Osteoblast (primary cell): ENCODE measurements around the gene TSACC. TPM values are rescaled to one million over a fixed set of nuclear protein-coding genes. Genes with fewer than 3 reads are reported as not detected.
"Not testable (repeated sequence)": the region's sequence is repeated elsewhere in the genome, so short reads cannot be mapped to it uniquely, and the experiment has no call there.

Source experiments
- DNase-seq: peaks from one replicate; pipeline ENCODE4 v3.0.0; 2011; ENCODE audit warnings: low spot score, mixed read lengths; ENCODE audit not compliant: insufficient read length; ENCODE audit errors: missing footprints
- H2AFZ ChIP-seq: 2 replicates; pipeline ENCODE4 v1.6.0; 2011; ENCODE audit warnings: mild to moderate bottlenecking, low read length
- H3K27ac ChIP-seq: 2 replicates; pipeline ENCODE4 v1.5.1; 2011; ENCODE audit warnings: mild to moderate bottlenecking, low read depth, low read length, moderate library complexity
- H3K27me3 ChIP-seq: 2 replicates; pipeline ENCODE4 v1.6.0; 2012; ENCODE audit warnings: mild to moderate bottlenecking, control low read depth, inconsistent platforms, low read length, moderate library complexity; ENCODE audit not compliant: insufficient read depth
- H3K36me3 ChIP-seq: 2 replicates; pipeline ENCODE4 v1.5.1; 2011; ENCODE audit warnings: mild to moderate bottlenecking, low read length, control low read depth, moderate library complexity; ENCODE audit not compliant: insufficient read depth
- H3K4me1 ChIP-seq: 2 replicates; pipeline ENCODE4 v1.5.1; 2011; ENCODE audit warnings: mild to moderate bottlenecking, low read length, control low read depth, moderate library complexity; ENCODE audit not compliant: insufficient read depth
- H3K4me2 ChIP-seq: 2 replicates; pipeline ENCODE4 v1.6.0; 2011; ENCODE audit warnings: mild to moderate bottlenecking, low read length; ENCODE audit not compliant: insufficient read depth
- H3K4me3 ChIP-seq: fragments of 200-600 bp; sonication (generic); 3 replicates; pipeline ENCODE4 v1.5.1; 2012; ENCODE audit warnings: mild to moderate bottlenecking, low read length, inconsistent platforms; ENCODE audit not compliant: insufficient read depth
- H3K79me2 ChIP-seq: 2 replicates; pipeline ENCODE4 v1.6.0; 2012; ENCODE audit warnings: mild to moderate bottlenecking, low read length, control low read depth, inconsistent platforms; ENCODE audit not compliant: insufficient read depth
- H3K9me3 ChIP-seq: 2 replicates; pipeline ENCODE4 v1.5.1; 2011; ENCODE audit warnings: low read depth, low read length, control low read depth
- H4K20me1 ChIP-seq: 2 replicates; pipeline ENCODE4 v1.6.0; 2012; ENCODE audit warnings: mild to moderate bottlenecking, low read length, control low read depth; ENCODE audit not compliant: insufficient read depth
- CTCF ChIP-seq: IDR thresholded peaks from 2 replicates; pipeline ENCODE4 v1.5.1; 2011; ENCODE audit warnings: mild to moderate bottlenecking, low read depth, low read length, moderate library complexity; ENCODE audit errors: extremely low read depth
- total RNA-seq: library from RNA; depleted of rRNA; stranded (reverse); fragments of >200 nt; gene quantifications from 2 replicates; pipeline ENCODE4 v1.2.3, GENCODE V29; 2012

The TSACC gene
- total RNA-seq, 1 donor = 0.36 TPM

GRCh38 chr1:156319664-156320063 is 18.7 kb upstream of the TSACC start:
- Histone ChIP-seq H3K9me3 (no peaks in the 10 kb centered on the region), H3K4me1 (no peaks in the 10 kb centered on the region), H4K20me1 (peaks cover 2% of the 10 kb centered on the region), H3K79me2 (peaks cover 2% of the 10 kb centered on the region), H3K36me3 (peaks cover 86% of the 10 kb centered on the region), H3K27ac (no peak overlapping the region), H3K27me3 (no peaks in the 10 kb centered on the region), H2AFZ (no peak overlapping the region), H3K4me2 (no peak overlapping the region), H3K4me3 (no peak overlapping the region)
- peak; percentile 81 for DNase-seq
- TF ChIP-seq CTCF = peak; percentile 63

DNA sequence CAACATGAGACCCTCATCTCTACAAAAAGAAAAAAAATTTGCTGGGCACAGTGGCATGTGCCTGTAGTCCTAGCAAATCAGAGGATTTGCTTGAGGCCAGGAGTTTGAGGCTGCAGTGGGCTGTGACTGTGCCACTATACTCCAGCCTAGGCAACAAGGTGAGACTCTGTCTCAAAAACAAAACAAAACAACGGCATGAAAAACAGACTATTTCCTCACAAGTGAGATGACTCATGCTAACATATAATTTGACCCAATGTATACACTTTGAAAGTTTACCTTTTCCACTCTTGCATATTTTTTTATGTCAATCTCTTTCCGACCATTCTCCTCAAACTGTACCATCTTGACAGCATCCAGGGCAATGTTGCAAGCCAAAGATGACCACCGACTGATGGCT is 17.8 kb upstream of the TSACC start:
- no peak overlapping the region for H3K4me2 ChIP-seq
- no peak overlapping the region for H2AFZ ChIP-seq
- no peak for TF ChIP-seq CTCF
- H3K4me3 ChIP-seq = no peak overlapping the region
- DNase-seq = no peak
- peaks cover 2% of the 10 kb centered on the region for H4K20me1 ChIP-seq
- H3K4me1 ChIP-seq = no peaks in the 10 kb centered on the region
- H3K27me3 ChIP-seq = no peaks in the 10 kb centered on the region
- peaks cover 2% of the 10 kb centered on the region for H3K79me2 ChIP-seq
- H3K27ac ChIP-seq = no peak overlapping the region
- no peaks in the 10 kb centered on the region for H3K9me3 ChIP-seq
- peaks cover 87% of the 10 kb centered on the region for H3K36me3 ChIP-seq

- not testable (repeated sequence) for H3K4me2 ChIP-seq, H3K27ac ChIP-seq, H4K20me1 ChIP-seq, H3K27me3 ChIP-seq, H3K4me3 ChIP-seq, H3K4me1 ChIP-seq, H3K79me2 ChIP-seq, H3K9me3 ChIP-seq, H2AFZ ChIP-seq
- peaks cover 73% of the 10 kb centered on the region for H3K36me3 ChIP-seq
- DNase-seq = peak; percentile 22
Observed at GRCh38 chr1:156323179-156323578, 15.1 kb upstream of the TSACC start.

DNA sequence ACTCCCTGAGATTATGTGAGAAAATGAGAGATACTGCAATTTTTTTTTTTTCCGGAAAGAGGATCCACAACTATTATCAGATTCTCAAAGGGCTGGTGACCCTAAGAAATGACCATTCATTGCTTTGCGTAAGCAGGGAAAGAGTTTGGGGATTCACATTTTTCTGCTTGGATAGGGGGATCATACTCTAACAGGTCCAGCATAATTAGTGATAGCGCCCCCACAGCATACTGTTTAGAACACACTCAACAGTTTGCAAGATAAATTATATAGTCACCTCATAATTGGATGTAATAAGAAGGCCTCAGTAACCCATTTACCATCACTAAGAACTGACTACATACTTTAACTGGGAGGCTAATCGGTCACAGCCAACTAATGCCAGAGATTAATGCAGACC is 2.1 kb upstream of the TSACC start:
- Histone ChIP-seq H4K20me1 (peaks cover 23% of the 10 kb centered on the region), H3K9me3 (no peaks in the 10 kb centered on the region), H3K4me3 (peak overlapping the region; percentile 97), H3K4me1 (peaks cover 16% of the 10 kb centered on the region), H3K79me2 (peaks cover 42% of the 10 kb centered on the region), H2AFZ (no peak overlapping the region), H3K27ac (no peak overlapping the region), H3K27me3 (no peaks in the 10 kb centered on the region), H3K4me2 (peak overlapping the region; percentile 97), H3K36me3 (peaks cover 51% of the 10 kb centered on the region)
- peak; percentile 29 for TF ChIP-seq CTCF
- DNase-seq = no peak
